Measurements from ENCODE around the gene SH3TC1.

The SH3TC1 gene

GRCh38 chr4:8274765-8275547 lies 75.9 kb downstream of the SH3TC1 start:
- DNase-seq (ENCODE audit: low read depth, low spot score), result peak; percentile 89

DNA sequence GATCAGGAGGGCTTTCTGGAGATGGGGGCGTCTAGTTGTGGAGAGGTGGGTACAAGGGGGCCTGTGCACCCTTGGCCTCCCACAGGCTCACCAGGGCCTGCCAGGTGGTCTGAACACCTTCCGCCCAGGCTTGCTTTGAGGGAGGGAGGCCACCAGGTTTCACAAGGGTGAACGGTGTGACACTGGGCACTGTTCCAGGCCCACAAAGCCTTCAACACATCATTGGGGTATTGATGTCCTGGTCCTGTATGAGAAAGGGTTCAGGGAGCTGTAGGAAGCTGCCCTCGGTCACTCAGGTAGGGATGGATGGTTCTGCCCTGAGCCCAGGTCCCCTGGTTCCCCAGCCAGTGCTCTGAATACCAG lies 76.4 kb downstream of the SH3TC1 start:
- DNase-seq (ENCODE audit: low read depth, low spot score), result no peak

GRCh38 chr4:8276358-8277240 lies 77.5 kb downstream of the SH3TC1 start:
- DNase-seq (ENCODE audit: low read depth, low spot score), result no peak

GRCh38 chr4:8277356-8278008 lies 78.4 kb downstream of the SH3TC1 start:
- DNase-seq (ENCODE audit: low read depth, low spot score), result no peak

GRCh38 chr4:8278009-8278395 lies 78.9 kb downstream of the SH3TC1 start:
- no peak for DNase-seq (ENCODE audit: low read depth, low spot score)

DNA sequence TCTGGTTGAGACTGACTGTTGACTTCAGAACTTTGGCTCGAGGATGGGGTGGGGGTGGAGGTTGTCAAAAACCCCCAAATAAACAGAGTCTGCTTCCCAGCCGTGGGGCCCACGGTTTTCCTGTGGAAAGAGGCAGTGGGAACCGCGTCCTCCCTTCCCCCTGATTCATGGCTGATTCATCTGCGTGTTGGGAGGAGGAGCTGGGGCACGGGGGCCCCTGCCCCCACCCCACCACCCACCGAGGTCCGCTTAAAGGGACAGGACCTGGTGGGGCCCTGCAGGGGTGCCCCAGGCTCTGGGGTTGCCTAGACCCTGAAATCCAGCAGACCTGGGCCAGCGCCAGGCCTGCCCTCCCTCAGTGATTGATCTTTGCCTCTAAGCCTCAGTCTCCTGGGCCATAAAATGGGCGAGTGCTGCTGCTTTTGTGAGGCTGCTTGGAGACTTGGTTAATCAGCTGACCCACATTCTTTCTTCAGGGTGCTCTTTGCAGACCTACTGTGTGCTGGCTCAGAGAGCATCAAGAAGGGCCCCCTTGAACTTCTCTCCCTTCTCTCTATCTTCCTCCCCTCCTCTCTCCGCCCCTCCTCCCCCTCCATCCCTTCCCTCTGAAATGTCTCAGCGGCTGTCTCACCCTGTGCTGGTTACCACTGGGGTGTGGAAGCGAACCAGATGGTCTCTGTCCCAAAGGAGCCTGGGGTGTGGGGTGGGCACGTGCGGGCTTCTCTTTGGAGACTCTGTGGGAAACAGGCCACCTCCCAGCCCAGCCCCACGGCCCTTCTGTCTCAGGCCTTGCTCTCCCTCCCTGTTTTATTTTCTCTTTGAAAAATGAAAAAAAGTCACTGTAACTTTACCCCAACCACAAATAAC lies 79.6 kb downstream of the SH3TC1 start:
- no peak for DNase-seq (ENCODE audit: low read depth, low spot score)

DNA sequence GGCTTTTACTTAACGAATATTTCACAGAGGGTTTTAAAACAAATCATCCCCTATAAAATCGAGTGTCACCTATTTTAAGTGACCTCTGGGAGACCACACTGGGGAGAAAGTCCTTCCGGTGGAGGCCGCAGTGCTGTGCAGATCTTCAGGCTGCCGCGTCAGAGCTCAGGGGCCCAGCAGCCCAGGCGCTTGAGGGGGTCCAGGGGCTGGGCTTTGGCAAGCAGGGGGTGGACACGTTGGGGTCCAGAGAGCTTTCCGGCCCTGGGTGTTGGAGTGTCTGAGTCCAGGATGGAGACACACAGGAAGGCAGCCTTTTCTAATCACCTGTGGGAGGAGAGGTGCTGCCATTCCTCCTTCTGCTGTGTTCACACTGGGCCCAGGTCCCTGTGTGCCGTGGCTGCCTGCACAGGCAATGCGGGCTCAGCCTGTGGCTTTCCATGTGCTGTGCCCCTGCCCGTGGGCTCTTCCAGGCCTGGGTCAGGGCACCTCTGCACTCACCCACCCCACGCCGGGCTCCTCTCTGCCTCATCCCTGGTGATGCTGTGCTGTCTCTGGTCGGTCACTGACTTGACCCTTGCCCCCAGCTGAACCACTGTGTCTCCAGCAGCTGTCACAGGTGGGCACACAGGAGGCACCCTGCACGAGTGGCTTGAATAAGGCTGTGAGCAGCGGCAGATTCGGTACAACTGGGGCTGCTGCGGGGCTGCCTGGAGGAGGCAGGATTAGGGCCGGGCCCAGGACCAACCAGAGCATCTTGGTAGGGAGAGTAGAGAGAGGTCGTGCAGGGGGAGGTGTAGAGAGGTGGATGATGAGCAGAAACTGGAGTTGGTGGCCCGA lies 80.4 kb downstream of the SH3TC1 start:
- no peak for DNase-seq (ENCODE audit: low read depth, low spot score)

DNA sequence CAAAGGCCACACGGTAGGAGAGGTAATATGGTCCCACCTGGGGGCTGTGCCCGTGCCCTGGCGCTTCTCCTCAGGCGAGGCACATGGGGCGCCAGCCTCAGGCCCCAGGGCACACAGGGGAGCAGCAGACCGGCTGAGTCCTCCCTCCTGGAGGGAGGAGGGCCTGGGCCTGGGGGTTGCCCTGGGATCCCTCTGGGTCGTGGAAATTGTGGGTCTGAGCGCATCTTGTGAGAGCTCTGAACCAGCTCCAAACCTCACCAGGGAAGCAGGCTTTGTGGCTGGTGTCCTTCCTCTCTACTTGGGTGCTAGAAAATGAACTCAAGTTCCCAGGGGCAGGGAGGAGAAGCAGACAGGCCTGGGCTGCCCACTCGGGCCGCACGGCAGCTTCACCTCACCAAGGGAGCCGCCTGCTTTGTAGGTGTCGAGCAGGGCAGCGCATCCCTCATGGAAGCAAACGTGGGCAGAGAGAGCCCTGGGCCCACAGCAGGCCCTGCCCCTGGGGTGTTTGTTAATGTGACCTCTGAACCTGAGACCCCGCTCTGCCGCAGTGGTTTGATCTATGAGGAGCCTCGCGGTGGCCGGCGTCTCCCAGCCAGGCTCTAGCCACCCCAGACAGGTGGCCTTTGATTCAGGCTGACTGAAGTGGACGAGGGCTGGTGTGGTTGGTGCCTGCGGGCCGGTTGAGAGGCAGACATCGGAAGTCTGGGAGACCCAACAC lies 81.2 kb downstream of the SH3TC1 start:
- DNase-seq (ENCODE audit: low read depth, low spot score), result no peak

DNA sequence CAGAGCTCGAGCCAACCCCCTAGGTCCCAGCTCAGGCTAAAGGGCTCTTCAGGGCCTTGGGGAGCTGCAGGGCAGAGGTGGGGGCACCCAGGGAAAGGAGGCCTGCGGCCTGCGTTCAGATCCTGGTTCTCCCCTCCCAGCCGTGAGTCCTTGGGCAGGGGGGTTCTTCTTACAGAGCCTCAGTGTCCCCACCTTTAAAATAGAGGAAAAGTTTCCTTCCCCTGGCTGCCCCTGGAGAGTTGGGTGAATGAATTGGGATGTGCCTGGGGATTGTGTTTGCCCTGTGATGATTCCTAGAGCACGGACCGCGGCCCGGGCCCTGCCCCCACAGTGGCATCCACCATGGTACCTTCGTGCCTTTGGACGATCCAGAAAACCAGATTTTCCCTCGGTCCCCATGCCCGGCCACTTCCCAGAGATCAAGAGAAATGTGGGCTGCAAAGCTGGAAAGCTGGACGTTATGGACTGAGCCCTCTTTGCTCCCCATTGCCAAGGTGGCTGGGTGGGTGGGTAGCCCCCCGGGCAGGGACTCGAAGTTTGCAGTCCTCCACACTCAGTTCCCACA lies 81.9 kb downstream of the SH3TC1 start:
- no peak for DNase-seq (ENCODE audit: low read depth, low spot score)

DNA sequence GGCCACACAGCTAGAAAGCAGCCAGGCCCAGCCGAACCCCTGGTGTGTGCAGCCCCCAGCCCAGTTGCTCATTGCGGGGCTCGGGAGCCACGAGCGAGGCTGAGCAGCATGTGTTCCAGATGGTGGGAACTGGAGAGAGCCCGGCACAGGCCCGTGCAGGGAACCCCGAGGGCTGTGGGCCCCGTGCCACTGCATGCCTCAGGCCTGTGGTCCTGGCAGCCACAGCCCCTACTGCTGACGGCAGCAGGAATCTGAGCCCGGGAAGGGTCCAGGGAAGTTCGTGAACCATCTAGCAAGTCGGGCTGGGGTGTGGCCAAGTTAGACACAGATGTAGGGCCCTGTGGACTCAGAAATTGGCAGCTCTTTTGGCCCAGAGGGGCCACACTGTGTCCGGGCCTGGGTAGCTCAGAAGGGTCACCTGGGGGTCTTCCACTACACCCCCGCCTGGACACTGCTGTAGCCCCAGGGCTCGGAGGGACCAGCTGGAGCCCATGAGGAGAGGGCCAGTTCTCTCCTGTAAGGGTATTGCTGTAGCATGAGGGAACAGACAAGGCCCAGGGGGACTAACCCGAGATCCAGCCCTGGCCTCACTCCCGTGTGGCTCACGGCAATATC lies 82.5 kb downstream of the SH3TC1 start:
- no peak for DNase-seq (ENCODE audit: low read depth, low spot score)

GRCh38 chr4:8282134-8282641 lies 83.1 kb downstream of the SH3TC1 start:
- DNase-seq (ENCODE audit: low read depth, low spot score), result no peak

- no peak for DNase-seq (ENCODE audit: low read depth, low spot score)
These were observed 83.7 kb downstream of the SH3TC1 start for GRCh38 chr4:8282742-8283141.

GRCh38 chr4:8283161-8283560 lies 84.1 kb downstream of the SH3TC1 start:
- DNase-seq (ENCODE audit: low read depth, low spot score), result no peak

DNA sequence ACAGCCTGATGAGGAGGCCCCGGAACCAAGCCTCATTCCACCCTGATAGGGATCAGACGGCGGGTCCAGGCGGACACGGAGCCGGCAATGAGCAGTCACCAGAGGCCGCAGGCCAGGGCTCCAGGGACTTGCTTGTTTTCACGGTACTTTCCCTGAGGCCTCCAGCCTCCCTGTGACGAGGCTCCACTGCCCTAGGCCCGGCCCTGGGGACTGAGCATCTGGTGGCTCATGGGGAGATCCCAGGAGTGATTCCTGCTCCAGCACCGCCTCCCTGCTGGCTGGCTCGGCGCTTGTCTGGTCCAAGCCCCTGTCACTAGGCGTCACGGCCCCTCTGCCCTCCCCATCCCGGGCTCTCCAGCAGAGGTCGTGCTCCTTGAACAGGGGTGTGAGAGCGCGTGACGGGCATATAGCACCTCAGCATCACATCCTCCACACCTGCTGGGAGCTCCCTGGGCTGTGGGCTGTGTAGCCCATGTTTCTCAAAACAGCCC lies 84.6 kb downstream of the SH3TC1 start:
- DNase-seq (ENCODE audit: low read depth, low spot score), result no peak

DNA sequence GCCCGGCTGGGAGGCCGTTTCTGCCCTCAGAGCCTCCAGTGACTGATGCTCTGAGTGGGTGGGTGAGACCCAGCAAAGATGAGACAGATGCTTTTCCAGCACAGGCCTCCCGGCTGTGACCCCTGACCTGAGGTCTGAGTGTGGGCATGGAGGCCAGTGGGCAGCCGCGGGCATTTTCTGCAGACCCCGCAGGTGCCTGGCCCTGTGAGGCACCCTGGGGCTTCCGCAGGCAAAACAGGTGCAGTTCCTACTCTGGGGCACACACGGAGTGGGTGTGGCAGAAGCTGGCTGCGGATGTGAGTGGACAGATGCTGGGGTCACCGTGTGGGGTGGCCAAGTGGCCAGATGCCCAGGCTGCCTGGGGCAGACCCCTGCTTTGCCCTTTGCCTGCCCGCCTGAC lies 85.3 kb downstream of the SH3TC1 start:
- no peak for DNase-seq (ENCODE audit: low read depth, low spot score)

DNA sequence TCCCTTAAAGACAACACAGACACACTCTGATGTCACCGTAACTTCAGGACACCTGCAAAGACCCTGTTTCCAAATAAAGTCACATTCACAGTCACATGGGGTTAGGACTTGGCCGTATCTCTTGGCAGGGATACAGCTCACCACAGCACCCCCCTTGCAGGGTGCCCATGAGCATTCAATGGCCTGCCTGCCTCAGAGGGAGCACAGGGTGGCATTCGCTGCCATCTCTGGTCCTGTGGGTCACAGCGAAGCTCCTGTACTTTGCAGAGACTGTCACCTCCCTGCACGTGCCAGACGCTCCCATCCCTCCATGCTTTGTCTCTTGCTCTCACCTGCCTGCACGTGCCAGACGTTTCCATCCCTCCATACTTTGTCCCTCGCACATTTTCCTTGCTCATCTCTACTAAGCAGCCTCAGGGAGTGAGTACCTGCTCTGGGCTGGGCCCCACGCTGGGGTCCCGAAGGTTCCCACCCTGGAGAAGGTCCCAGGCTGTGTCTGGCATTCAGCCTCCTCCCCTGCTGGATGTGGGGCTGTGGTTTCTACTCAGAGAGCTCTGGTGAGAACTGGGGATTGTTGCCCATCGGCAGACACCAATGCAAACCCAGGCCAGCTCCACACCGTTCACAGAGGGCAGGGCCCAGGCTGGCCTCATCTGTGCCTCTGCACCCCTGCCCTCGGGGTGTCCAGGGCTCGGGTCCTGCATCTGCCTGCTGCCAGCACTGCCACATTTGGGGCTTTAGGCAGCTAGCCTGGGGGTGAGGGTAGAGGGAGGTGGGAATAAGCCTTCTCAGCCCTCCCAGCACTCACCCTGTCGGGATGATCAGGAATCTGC lies 86.3 kb downstream of the SH3TC1 start:
- DNase-seq (ENCODE audit: low read depth, low spot score), result no peak

DNA sequence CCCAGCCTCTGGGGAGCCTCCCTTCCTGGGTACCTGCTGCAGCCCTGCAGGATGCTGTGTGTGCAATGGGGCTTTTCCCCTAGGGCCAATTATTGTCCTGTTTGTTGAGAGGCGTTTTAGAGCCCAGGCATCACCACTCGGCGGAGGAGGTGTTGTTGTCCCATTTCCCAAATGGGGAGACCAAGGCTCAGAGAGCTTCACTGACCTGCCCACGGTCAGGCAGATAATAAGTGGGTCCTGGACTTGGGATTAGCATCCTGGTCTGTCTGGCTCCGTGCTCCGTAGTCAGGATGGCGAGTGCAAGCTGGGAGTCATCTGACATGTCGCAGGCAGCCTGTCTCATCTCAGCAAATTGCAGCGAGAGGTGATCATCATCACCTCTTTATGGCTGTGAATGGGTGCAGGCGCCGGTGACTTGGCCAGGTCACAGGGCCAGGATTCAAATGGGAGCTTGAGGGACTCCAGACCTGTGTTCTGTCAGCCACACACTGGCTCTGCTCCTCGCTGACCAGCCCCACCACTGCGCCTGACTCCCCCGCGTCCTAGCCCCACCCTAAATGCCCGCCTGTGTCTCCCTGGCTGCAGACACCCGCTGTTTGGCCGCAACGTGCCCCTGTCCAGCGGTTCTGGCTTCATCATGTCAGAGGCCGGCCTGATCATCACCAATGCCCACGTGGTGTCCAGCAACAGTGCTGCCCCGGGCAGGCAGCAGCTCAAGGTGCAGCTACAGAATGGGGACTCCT lies 87.1 kb downstream of the SH3TC1 start:
- no peak for DNase-seq (ENCODE audit: low read depth, low spot score)
